T-cell (primary cell): ENCODE results near the gene BCKDHA. TPM values are rescaled to one million over a fixed set of nuclear protein-coding genes. Genes with fewer than 3 reads are reported as not detected.
"Not testable (repeated sequence)": the region's sequence is repeated elsewhere in the genome, so short reads cannot be mapped to it uniquely, and the experiment has no call there.

Experiments
- ATAC-seq, 4 experiments: fragments of 200-7000 bp in 3 of 4; fragments of 150-1000 bp in 1 of 4; cut with Tn5 transposase; replicated peaks in 1 of 4; 1 replicate in 3 of 4; 2 replicates in 1 of 4; pipeline ENCODE4 v1.10.0; 2021; ENCODE audit warnings: moderate library complexity in 3 of 4, mild to moderate bottlenecking in 2 of 4, moderate number of reproducible peaks in 1 of 4
- CTCF ChIA-PET, 2 donors: fragments of 300-600 bp; sonication (Branson Sonifier 250); formaldehyde crosslinking; loops; one replicate each; lab custom pipeline; 2022; ENCODE audit warnings: antibody characterized with exemption in 2 of 2; lab: Charles Lee
- POLR2A ChIA-PET, 2 donors: fragments of 300-600 bp; sonication (Branson Sonifier 250); formaldehyde crosslinking; loops; one replicate each; lab custom pipeline; 2022; ENCODE audit warnings: antibody characterized with exemption in 2 of 2; lab: Charles Lee
- DNase-seq, 35 experiments: peaks; one replicate each; pipeline versions ENCODE4 v3.0.0 to v3.0.0-alpha.2; 2013 to 2023
- H3K27ac ChIP-seq: one replicate; pipeline ENCODE4 v1.5.1; 2013; ENCODE audit warnings: low read length
- H3K27me3 ChIP-seq, 2 experiments: replicated peaks in 1 of 2; 1 replicate in 1 of 2; 2 replicates in 1 of 2; pipeline versions ENCODE4 v1.6.1 to v1.7.0; 2013; ENCODE audit warnings: low read length in 1 of 2, mixed read lengths in 1 of 2; ENCODE audit not compliant: control insufficient read depth in 2 of 2, insufficient read depth in 2 of 2; ENCODE audit errors: extremely low read depth in 1 of 2
- H3K36me3 ChIP-seq, 2 donors: 1 replicate in 1 of 2; 2 replicates in 1 of 2; pipeline versions ENCODE4 v1.6.1 to v1.7.0; 2013; ENCODE audit warnings: low read length in 1 of 2; ENCODE audit not compliant: control insufficient read depth in 2 of 2, insufficient read depth in 1 of 2; ENCODE audit errors: extremely low read depth in 1 of 2
- H3K4me1 ChIP-seq, 2 experiments: 1 replicate in 1 of 2; 2 replicates in 1 of 2; pipeline versions ENCODE4 v1.6.1 to v1.7.0; 2013; ENCODE audit warnings: low read length in 2 of 2, mixed read lengths in 1 of 2; ENCODE audit not compliant: insufficient read depth in 2 of 2, control insufficient read depth in 1 of 2; ENCODE audit errors: extremely low read depth in 1 of 2
- H3K4me3 ChIP-seq, 2 donors: 1 replicate in 1 of 2; 2 replicates in 1 of 2; pipeline versions ENCODE4 v1.5.1 to v1.7.0; 2013; ENCODE audit warnings: mild to moderate bottlenecking in 2 of 2, low read length in 1 of 2, moderate library complexity in 1 of 2; ENCODE audit not compliant: control insufficient read depth in 1 of 2; ENCODE audit errors: extremely low read depth in 1 of 2
- H3K9me3 ChIP-seq: 2 replicates; pipeline ENCODE4 v1.7.0; 2013
- H3K27ac Mint-ChIP-seq, 2 donors: one replicate each; pipeline ENCODE4 v1.8.0; 2020 to 2021; ENCODE audit warnings: mild to moderate bottlenecking in 2 of 2, mixed read lengths in 2 of 2
- H3K27me3 Mint-ChIP-seq, 2 donors: one replicate each; pipeline ENCODE4 v1.8.0; 2021 to 2022; ENCODE audit warnings: mixed read lengths in 2 of 2
- H3K36me3 Mint-ChIP-seq: one replicate; pipeline ENCODE4 v1.8.0; 2021; ENCODE audit warnings: mixed read lengths
- H3K4me1 Mint-ChIP-seq, 3 donors: one replicate each; pipeline ENCODE4 v1.8.0; 2020 to 2022; ENCODE audit warnings: mixed read lengths in 3 of 3, mild to moderate bottlenecking in 1 of 3
- H3K4me3 Mint-ChIP-seq, 3 donors: one replicate each; pipeline ENCODE4 v1.8.0; 2020 to 2022; ENCODE audit warnings: mild to moderate bottlenecking in 3 of 3, mixed read lengths in 3 of 3, moderate library complexity in 3 of 3
- H3K9me3 Mint-ChIP-seq, 3 donors: one replicate each; pipeline ENCODE4 v1.8.0; 2020 to 2022; ENCODE audit warnings: mixed read lengths in 3 of 3
- WGBS: methylation state at CpG from one replicate; pipeline ENCODE4 v1.1.5; 2013; ENCODE audit warnings: missing lambda C conversion rate; ENCODE audit not compliant: insufficient coverage; 5-methylcytosine and 5-hydroxymethylcytosine counted together
- total RNA-seq, 35 experiments: library from RNA in 6 of 35; stranded (reverse) in 6 of 35; fragments of 120-200 nt in 1 of 35; gene quantifications; one replicate each; pipeline versions ENCODE4 v1.2.1 to v1.2.4 and lab custom pipeline; 2013 to 2026

Gene BCKDHA
- total RNA-seq, 5 donors from 2014 or later (not counting 1 experiment from before 2014, with no cell fraction given) = 13.0 to 28.6 (median 27.0) TPM

DNA sequence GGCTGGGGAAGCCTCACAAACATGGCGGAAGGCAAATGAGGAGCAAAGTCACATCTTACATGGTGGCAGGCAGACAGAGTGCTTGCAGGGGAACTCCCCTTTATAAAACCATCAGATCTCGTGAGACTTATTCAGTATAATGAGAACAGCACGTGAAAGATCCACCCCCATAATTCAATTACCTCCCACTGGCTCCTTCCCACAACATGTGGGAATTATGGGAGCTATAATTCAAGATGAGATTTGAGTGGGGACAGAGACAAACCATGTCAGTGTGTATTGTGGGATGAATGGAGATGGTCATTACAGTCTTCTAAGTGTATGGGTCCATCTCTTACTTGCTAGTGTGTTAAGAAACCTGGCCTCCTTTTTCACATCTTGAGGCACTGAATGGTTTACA lies 4.4 kb downstream of the BCKDHA start:
- Histone ChIP-seq H3K4me3 (no peak overlapping the region), H3K4me1 (peaks cover 10 to 21% of the 10 kb centered on the region in 2 experiments), H3K27me3 (no peaks in the 10 kb centered on the region), H3K27ac (no peak overlapping the region), H3K9me3 (no peaks in the 10 kb centered on the region), H3K36me3 (peaks cover 8 to 10% of the 10 kb centered on the region in 2 donors)
- Mint-ChIP-seq H3K27me3 (no peaks in the 10 kb centered on the region), H3K27ac (peak overlapping the region in 1 of 2 donors; percentile 3), H3K4me3 (no peak overlapping the region), H3K9me3 (no peaks in the 10 kb centered on the region), H3K4me1 (peaks cover 31 to 43% (median 43%) of the 10 kb centered on the region in 3 donors), H3K36me3 (peaks cover 11% of the 10 kb centered on the region)
- POLR2A ChIA-PET = no interaction called here
- DNase-seq (no peak), ATAC-seq (no peak)
- no CpG with 5 or more reads among the region's 3 CpGs for whole genome bisulfite sequencing
- CTCF ChIA-PET = interaction anchor here in 1 of 2 donors (0.6 kb wide), 1 partner anchor 911 kb away, joined by 3 read pairs; no protein-coding TSS in a partner anchor

DNA sequence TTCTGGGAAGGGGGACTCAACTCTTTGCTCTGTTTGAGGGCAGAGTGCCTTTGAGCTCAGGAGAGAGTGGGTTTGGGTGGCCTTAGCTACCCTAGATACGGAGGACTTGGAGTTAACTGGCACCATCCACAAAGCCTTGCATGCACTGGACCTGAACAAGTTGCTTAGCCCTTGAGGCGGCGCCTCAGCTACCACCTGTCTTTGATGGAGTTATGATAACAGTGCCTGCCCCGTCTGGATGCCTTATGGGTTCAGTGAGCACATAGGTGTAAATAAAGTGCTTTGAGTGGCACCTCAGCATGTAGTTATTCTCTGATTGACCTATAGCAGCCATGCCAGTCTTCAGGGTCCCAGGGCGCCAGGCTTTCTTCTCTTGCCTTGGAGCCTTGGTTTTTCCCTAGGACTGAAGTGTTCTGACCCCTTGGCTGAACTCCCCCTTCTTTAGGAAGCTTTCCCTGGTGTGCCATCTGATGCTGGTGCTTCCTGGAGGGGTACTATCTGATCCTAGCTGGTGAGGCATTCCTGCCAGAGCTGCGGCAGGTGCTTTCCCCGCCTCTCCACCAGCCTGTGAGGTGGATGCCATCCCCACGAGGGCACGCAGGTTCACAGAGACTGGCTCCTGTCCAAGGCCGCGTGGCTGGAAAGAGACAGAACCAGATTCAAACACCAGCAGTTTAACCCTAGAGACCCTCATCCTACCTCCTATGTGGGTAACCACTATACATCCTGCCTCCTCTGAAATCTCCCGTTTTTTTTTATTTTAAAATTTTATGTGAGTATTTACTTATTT lies 5.8 kb downstream of the BCKDHA start:
- no peaks in the 10 kb centered on the region for H3K9me3 ChIP-seq
- DNase-seq = no peak
- ChIA-PET POLR2A (no interaction called here), CTCF (no interaction called here)
- no peak for ATAC-seq
- no peaks in the 10 kb centered on the region for H3K27me3 Mint-ChIP-seq
- H3K27me3 ChIP-seq = no peaks in the 10 kb centered on the region
- H3K36me3 ChIP-seq = peaks cover 10% of the 10 kb centered on the region in 2 donors
- peaks cover 15% of the 10 kb centered on the region for H3K36me3 Mint-ChIP-seq
- no peak overlapping the region for H3K27ac Mint-ChIP-seq
- H3K4me3 Mint-ChIP-seq = no peak overlapping the region
- H3K4me1 ChIP-seq = peaks cover 6 to 13% of the 10 kb centered on the region in 2 experiments
- H3K27ac ChIP-seq = no peak overlapping the region
- peaks cover 22 to 36% (median 34%) of the 10 kb centered on the region in 3 donors for H3K4me1 Mint-ChIP-seq
- H3K9me3 Mint-ChIP-seq = no peaks in the 10 kb centered on the region
- WGBS = 66% methylated on average over 8 of the region's 12 CpGs
- no peak overlapping the region for H3K4me3 ChIP-seq

GRCh38 chr19:41405776-41406175 lies 8.2 kb downstream of the BCKDHA start:
- no peaks in the 10 kb centered on the region for H3K27me3 ChIP-seq
- Mint-ChIP-seq H3K27ac (no peak overlapping the region), H3K4me1 (peaks cover 21 to 38% (median 30%) of the 10 kb centered on the region in 3 donors), H3K9me3 (no peaks in the 10 kb centered on the region), H3K27me3 (no peaks in the 10 kb centered on the region), H3K36me3 (peaks cover 19% of the 10 kb centered on the region), H3K4me3 (no peak overlapping the region)
- H3K4me1 ChIP-seq = peaks cover 0 to 8% of the 10 kb centered on the region in 2 experiments
- WGBS = 100% methylated on average over 1 of the region's 6 CpGs
- no peak for DNase-seq
- no peak overlapping the region for H3K27ac ChIP-seq
- ATAC-seq = no peak
- CTCF ChIA-PET = no interaction called here
- no peak overlapping the region for H3K4me3 ChIP-seq
- POLR2A ChIA-PET = no interaction called here
- no peaks in the 10 kb centered on the region for H3K9me3 ChIP-seq
- peaks cover 10 to 13% of the 10 kb centered on the region in 2 donors for H3K36me3 ChIP-seq

GRCh38 chr19:41407271-41407670 lies 9.7 kb downstream of the BCKDHA start:
- Histone ChIP-seq H3K9me3 (no peaks in the 10 kb centered on the region), H3K36me3 (peaks cover 22 to 25% of the 10 kb centered on the region in 2 donors), H3K4me1 (peaks cover 0 to 8% of the 10 kb centered on the region in 2 experiments), H3K4me3 (no peak overlapping the region), H3K27ac (no peak overlapping the region), H3K27me3 (no peaks in the 10 kb centered on the region)
- H3K36me3 Mint-ChIP-seq = peaks cover 15% of the 10 kb centered on the region
- no peaks in the 10 kb centered on the region for H3K27me3 Mint-ChIP-seq
- no peak overlapping the region for H3K4me3 Mint-ChIP-seq
- ChIA-PET POLR2A (no interaction called here), CTCF (no interaction called here)
- H3K4me1 Mint-ChIP-seq = peaks cover 21 to 28% (median 21%) of the 10 kb centered on the region in 3 donors
- DNase-seq = no peak
- WGBS = 79% methylated on average over 4 of the region's 4 CpGs
- no peak overlapping the region for H3K27ac Mint-ChIP-seq
- ATAC-seq = no peak
- H3K9me3 Mint-ChIP-seq = no peaks in the 10 kb centered on the region

GRCh38 chr19:41408256-41408655 lies 10.6 kb downstream of the BCKDHA start:
- Mint-ChIP-seq H3K4me1 (peaks cover 18 to 23% (median 21%) of the 10 kb centered on the region in 3 donors), H3K36me3 (peaks cover 15% of the 10 kb centered on the region), H3K4me3 (no peak overlapping the region), H3K27me3 (no peaks in the 10 kb centered on the region), H3K27ac (no peak overlapping the region), H3K9me3 (no peaks in the 10 kb centered on the region)
- no peaks in the 10 kb centered on the region for H3K9me3 ChIP-seq
- CTCF ChIA-PET = interaction anchor here in 1 of 2 donors (0.5 kb wide), 1 partner anchor 941 kb away, joined by 3 read pairs; no protein-coding TSS in a partner anchor
- DNase-seq (no peak), ATAC-seq (no peak)
- WGBS = 79% methylated on average over 2 of the region's 4 CpGs
- POLR2A ChIA-PET = interaction anchor here in 1 of 2 donors (0.6 kb wide), 1 partner anchor 53 kb away, joined by 3 read pairs; no protein-coding TSS in a partner anchor
- H3K4me1 ChIP-seq = peaks cover 0 to 8% of the 10 kb centered on the region in 2 experiments
- no peaks in the 10 kb centered on the region for H3K27me3 ChIP-seq
- H3K27ac ChIP-seq = no peak overlapping the region
- H3K4me3 ChIP-seq = no peak overlapping the region
- peaks cover 21 to 26% of the 10 kb centered on the region in 2 donors for H3K36me3 ChIP-seq

- H3K4me3 Mint-ChIP-seq, H3K27ac ChIP-seq, DNase-seq, H3K27ac Mint-ChIP-seq, H3K27me3 Mint-ChIP-seq, H3K27me3 ChIP-seq, H3K9me3 ChIP-seq, H3K4me1 ChIP-seq, H3K9me3 Mint-ChIP-seq, ATAC-seq, H3K4me3 ChIP-seq: not testable (repeated sequence)
- Mint-ChIP-seq H3K4me1 (peaks cover 15 to 21% (median 16%) of the 10 kb centered on the region in 3 donors), H3K36me3 (peaks cover 21% of the 10 kb centered on the region)
- POLR2A ChIA-PET = interaction anchor here in 1 of 2 donors (0.6 kb wide), 1 partner anchor 53 kb away, joined by 3 read pairs; no protein-coding TSS in a partner anchor
- CTCF ChIA-PET = interaction anchor here in 1 of 2 donors (0.5 kb wide), 1 partner anchor 940 kb away, joined by 3 read pairs; no protein-coding TSS in a partner anchor
- WGBS = 100% methylated on average over 3 of the region's 5 CpGs
- peaks cover 20 to 27% of the 10 kb centered on the region in 2 donors for H3K36me3 ChIP-seq
Observed at GRCh38 chr19:41408846-41409245, 11.2 kb downstream of the BCKDHA start.
